Measurements from ENCODE around the gene AUTS2. TPM values are rescaled to one million over a fixed set of nuclear protein-coding genes. Genes with fewer than 3 reads are reported as not detected.

Gene AUTS2
- total RNA-seq, 1 donor from 2014 or later = 2.1 TPM

DNA sequence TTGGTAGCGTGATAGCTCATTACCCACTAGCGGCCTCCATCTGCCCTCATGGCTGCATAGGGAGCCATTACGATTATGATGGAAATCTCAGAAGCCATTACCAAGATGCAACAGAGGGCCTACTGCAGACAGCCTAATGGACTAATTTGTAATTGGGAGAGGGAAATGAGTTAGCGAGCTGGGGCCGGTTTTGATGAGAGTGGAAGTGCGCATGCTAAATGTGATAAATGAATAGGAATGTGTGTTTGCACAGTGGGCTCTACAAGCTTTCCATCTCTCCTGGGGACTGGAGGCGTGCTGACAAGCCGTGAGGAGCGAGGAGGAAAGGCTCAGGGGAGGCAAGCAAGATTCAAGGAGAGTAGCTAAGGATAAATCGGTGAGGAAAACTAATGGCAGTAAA, 889.2 kb downstream of the AUTS2 start:
- no peaks in the 10 kb centered on the region for H3K27me3 Mint-ChIP-seq
- intact Hi-C loops (cut with micrococcal nuclease) = no loop called here
- H3K9me3 Mint-ChIP-seq = no peaks in the 10 kb centered on the region
- H3K4me1 Mint-ChIP-seq = no peaks in the 10 kb centered on the region
- H3K27ac Mint-ChIP-seq = no peak overlapping the region
- DNase-seq = no peak
- no peak overlapping the region for H3K4me3 Mint-ChIP-seq
- H3K36me3 Mint-ChIP-seq (ENCODE audit: low read depth) = no peaks in the 10 kb centered on the region

DNA sequence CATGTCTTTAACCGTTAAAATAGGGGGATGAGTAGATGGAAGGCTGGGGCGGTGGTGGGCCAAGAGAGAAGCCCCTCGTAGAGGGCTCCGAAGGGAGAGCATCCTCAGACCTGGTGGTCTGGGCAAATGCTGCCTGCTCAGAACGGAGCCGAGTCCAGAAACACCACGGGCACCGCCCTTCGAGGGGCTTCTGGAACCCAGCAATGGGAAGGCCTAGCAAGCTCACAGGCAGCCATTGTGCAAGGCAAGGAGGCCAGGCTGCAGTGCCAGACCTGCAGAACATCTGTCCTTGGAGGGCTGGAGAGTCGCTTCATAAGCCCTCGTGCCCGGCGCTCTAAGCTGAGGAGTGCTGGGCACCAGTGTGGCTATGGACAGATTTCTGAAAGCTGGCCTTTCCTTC, 889.6 kb downstream of the AUTS2 start:
- Mint-ChIP-seq H3K27ac (no peak overlapping the region), H3K4me1 (no peaks in the 10 kb centered on the region), H3K36me3 (ENCODE audit: low read depth) (no peaks in the 10 kb centered on the region), H3K27me3 (no peaks in the 10 kb centered on the region), H3K4me3 (no peak overlapping the region), H3K9me3 (no peaks in the 10 kb centered on the region)
- intact Hi-C loops (cut with micrococcal nuclease) = no loop called here
- no peak for DNase-seq

DNA sequence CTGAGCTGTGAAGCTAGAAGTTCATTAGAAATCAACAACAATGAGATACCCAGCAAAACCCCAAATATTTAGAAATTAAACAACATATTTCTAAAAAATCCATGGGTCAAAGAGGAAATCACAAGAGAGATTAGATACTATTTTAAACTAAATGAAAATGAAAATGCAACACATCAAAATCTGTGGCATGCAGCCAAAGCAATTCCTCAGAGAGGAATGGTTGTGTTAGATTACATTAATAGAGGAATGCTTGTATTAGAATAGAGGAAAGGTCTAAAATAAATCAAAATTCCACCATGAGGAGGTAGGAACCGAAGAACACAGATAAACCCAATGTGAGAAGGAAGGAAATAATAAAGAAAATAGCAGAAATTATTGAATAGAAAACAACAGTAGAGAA, 891.5 kb downstream of the AUTS2 start:
- no peak for DNase-seq
- intact Hi-C loops (cut with micrococcal nuclease) = no loop called here
- H3K9me3 Mint-ChIP-seq = no peaks in the 10 kb centered on the region
- no peak overlapping the region for H3K27ac Mint-ChIP-seq
- H3K36me3 Mint-ChIP-seq (ENCODE audit: low read depth) = no peaks in the 10 kb centered on the region
- no peaks in the 10 kb centered on the region for H3K4me1 Mint-ChIP-seq
- H3K27me3 Mint-ChIP-seq = no peaks in the 10 kb centered on the region
- no peak overlapping the region for H3K4me3 Mint-ChIP-seq

DNA sequence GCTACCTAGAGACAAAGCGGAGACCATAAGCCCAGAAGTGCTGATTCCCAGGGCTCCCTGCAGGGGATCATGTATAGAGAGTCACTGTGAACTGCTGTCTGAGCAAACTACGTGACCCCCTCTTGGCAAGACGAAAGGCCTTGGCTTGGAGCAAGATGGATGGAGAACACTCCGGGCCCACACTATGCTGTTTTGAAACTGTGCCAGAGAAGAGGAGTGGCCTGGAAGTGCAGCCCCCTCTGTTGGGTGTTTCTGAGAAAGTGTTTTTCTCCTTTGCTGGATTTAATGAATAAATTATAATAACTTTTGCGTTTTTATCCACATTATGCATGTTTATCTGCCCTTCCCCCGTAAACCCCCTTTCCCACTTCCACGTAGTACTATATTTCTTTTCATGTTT, 894.4 kb downstream of the AUTS2 start:
- no peak overlapping the region for H3K4me3 Mint-ChIP-seq
- no peaks in the 10 kb centered on the region for H3K4me1 Mint-ChIP-seq
- intact Hi-C loops (cut with micrococcal nuclease) = no loop called here
- H3K9me3 Mint-ChIP-seq = no peaks in the 10 kb centered on the region
- DNase-seq = no peak
- no peaks in the 10 kb centered on the region for H3K27me3 Mint-ChIP-seq
- H3K36me3 Mint-ChIP-seq (ENCODE audit: low read depth) = no peaks in the 10 kb centered on the region
- H3K27ac Mint-ChIP-seq = no peak overlapping the region

DNA sequence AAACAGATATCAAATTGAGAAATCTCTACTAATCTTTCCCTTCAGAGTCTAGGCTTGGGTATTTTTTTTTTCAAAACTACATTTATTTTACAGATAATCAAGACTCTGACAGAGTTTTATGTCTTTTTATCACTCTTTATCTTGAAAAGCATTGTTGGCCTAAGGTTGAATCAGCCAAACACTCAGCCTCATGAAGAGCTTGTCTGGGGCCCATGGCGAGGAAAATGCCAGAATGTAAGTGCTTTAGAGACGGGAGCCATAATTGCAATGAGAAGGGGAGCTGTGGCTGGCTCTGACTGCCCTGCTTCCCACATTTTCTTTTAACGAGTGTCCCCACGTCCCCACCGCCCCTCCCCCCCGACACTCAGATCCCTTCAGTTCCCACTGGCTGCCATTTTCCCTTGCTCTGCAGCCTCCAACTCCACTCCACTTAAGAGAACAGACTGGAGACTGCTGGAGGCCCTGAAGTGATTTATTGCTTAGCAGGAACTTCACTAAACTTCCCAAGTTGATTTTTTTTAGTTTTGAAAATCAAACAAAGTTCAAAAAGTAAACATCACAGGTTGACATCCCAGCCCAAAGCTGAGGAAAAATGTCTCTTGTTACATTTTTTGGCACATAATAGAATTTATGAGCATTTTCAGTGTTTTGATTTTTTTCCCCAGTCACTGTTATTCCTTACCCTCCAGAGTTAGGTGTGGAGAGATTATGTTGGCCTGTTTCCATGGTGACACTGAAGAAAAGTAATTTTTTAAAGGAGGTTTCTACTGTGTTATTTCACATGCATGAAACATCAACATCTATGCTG, 896.2 kb downstream of the AUTS2 start:
- no peaks in the 10 kb centered on the region for H3K9me3 Mint-ChIP-seq
- no peak overlapping the region for H3K4me3 Mint-ChIP-seq
- intact Hi-C loops (cut with micrococcal nuclease) = no loop called here
- H3K27me3 Mint-ChIP-seq = no peaks in the 10 kb centered on the region
- H3K27ac Mint-ChIP-seq = no peak overlapping the region
- no peaks in the 10 kb centered on the region for H3K36me3 Mint-ChIP-seq (ENCODE audit: low read depth)
- DNase-seq = no peak
- H3K4me1 Mint-ChIP-seq = no peaks in the 10 kb centered on the region

DNA sequence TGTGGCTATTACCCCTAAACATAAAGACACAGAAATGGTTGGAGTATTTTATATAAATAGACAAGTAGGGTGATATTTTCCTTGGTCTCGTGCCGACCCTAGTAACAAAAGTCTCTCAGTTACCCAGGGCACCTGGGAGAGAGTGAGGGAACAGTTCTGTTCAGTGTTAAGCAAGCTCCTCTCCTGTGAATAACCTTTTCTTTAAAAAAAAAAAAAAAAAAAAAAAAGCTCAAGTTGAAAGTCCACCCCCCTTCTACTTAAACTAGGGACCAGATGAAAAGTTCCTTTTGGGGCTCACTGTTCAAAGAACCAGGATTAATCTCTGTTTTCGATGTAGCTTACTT, 896.7 kb downstream of the AUTS2 start:
- intact Hi-C loops (cut with micrococcal nuclease) = no loop called here

DNA sequence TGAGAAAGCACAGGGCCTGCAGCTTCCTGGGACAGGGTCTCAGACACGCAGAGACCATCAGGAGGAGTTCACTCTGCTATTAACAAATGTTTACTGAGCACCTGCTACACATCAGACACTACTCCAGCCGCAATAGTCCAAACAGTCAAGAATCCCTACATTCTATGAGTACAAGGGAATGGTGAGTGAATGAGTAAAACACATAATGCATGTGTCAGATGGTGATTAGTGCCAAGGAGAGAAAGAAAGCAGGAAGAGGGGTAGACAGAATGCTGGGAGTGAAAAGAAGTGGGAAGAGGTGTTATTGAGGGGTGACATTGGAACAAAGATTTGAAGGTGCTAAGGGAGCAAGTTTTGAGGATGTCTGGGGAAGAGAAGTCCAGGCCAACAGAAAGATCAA, 899.5 kb downstream of the AUTS2 start:
- H3K36me3 Mint-ChIP-seq (ENCODE audit: low read depth) = no peaks in the 10 kb centered on the region
- no peak for DNase-seq
- no peaks in the 10 kb centered on the region for H3K4me1 Mint-ChIP-seq
- H3K27ac Mint-ChIP-seq = no peak overlapping the region
- no peaks in the 10 kb centered on the region for H3K27me3 Mint-ChIP-seq
- H3K9me3 Mint-ChIP-seq = no peaks in the 10 kb centered on the region
- intact Hi-C loops (cut with micrococcal nuclease) = no loop called here
- H3K4me3 Mint-ChIP-seq = no peak overlapping the region

More for the DNA sequence above, 896.7 kb downstream of the AUTS2 start:
- H3K4me3 Mint-ChIP-seq = no peak overlapping the region
- H3K9me3 Mint-ChIP-seq = no peaks in the 10 kb centered on the region
- H3K4me1 Mint-ChIP-seq = no peaks in the 10 kb centered on the region
- H3K36me3 Mint-ChIP-seq (ENCODE audit: low read depth) = no peaks in the 10 kb centered on the region
- H3K27me3 Mint-ChIP-seq = no peaks in the 10 kb centered on the region
- H3K27ac Mint-ChIP-seq = no peak overlapping the region
- DNase-seq = no peak

DNA sequence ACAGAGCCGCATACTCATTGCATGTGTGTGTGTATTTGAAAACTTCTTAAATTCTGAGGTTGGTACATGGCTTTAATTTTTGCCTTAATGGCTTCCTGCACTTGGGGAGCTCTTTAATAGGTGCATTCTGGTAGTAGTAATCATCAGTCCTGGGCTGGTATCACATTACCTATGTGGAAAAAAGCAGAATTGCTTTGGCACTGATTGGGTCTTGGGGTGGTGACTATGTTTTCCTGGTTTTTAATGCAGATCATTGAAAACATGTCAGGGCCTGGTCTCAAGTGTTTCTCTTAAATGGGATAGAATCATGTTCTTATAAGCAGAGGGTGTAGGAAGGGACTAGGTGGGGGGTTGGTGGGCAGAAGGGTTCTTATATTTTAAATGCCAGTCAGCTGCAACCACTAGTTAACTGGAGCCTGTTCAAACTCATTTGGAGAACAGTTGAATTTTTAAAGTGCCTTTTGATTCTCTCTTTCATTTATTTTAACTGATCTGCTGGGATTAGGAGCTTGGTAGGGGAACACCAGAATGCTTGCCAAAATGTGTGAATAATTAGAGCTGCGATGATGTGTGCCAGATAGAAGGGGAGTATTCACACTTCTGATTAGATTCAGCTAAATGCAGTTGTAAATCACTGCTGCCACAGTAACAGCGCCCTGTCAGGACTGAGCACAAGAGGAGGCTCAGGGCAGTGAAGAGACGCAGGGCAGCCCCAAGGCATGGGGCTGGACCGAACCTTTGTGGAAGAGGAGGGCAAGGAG, 900.1 kb downstream of the AUTS2 start:
- DNase-seq = no peak
- Mint-ChIP-seq H3K9me3 (no peaks in the 10 kb centered on the region), H3K27ac (no peak overlapping the region), H3K4me1 (no peaks in the 10 kb centered on the region), H3K36me3 (ENCODE audit: low read depth) (no peaks in the 10 kb centered on the region), H3K27me3 (no peaks in the 10 kb centered on the region), H3K4me3 (no peak overlapping the region)
- intact Hi-C loops (cut with micrococcal nuclease) = no loop called here

DNA sequence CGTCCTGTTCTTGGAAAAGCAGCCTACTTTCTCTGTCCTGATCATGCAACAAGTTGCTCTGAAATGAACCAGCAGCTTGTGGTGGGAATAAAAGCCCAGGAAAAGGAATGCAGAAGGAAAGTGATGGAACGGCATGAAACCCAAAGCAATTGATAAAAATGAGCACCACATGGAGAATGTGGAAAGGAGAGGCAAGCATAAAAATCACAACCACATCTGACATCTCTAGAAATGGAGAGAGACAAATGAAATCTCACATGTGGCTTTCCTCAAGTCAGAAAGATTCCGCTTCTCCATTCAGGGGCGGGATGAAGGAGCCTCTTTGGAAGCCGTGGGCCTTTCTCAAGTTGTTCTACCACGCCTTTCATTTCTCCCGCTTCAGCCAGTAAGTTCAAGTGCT, 902.0 kb downstream of the AUTS2 start:
- DNase-seq = no peak
- no peak overlapping the region for H3K4me3 Mint-ChIP-seq
- H3K36me3 Mint-ChIP-seq (ENCODE audit: low read depth) = no peaks in the 10 kb centered on the region
- H3K9me3 Mint-ChIP-seq = no peaks in the 10 kb centered on the region
- no peaks in the 10 kb centered on the region for H3K27me3 Mint-ChIP-seq
- no peaks in the 10 kb centered on the region for H3K4me1 Mint-ChIP-seq
- H3K27ac Mint-ChIP-seq = no peak overlapping the region
- intact Hi-C loops (cut with micrococcal nuclease) = no loop called here

DNA sequence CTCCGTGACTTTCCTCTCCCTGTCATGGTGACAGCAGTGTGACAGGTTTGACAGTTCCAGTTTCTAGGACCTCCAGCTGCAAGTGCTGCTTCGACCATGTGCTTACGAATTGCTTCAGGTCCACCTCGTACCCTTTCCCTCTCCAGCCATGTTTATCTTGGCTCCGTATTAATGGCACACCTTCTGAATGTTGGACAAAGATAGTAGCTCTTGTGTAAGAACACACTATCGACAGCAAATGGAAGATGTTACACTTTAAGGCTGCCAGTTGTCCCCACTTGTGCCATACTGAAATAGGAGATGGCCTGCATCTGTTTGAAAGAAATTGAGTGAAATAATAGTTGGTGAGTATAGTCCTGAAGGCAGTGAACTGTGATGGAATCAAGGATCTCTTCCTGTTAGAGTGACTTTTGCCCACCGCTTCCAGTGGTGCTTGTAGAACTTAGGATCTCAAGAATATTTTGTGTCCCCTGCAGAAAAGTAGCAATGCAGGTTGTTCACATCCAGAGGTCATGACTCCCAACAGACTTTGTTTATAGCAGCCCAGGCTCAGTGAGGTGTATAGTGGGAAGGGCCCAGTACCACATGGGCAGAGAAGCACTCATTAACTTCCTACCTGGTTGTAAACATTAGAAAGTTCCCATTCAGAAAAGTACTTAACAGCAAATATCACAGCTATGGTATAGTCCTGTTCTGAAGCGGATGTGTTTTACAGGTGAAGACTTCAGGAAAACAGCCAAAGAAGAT, 904.0 kb downstream of the AUTS2 start:
- H3K9me3 Mint-ChIP-seq = no peaks in the 10 kb centered on the region
- no peak for DNase-seq
- H3K36me3 Mint-ChIP-seq (ENCODE audit: low read depth) = no peaks in the 10 kb centered on the region
- H3K4me3 Mint-ChIP-seq = no peak overlapping the region
- intact Hi-C loops (cut with micrococcal nuclease) = no loop called here
- no peak overlapping the region for H3K27ac Mint-ChIP-seq
- H3K27me3 Mint-ChIP-seq = no peaks in the 10 kb centered on the region
- no peaks in the 10 kb centered on the region for H3K4me1 Mint-ChIP-seq

DNA sequence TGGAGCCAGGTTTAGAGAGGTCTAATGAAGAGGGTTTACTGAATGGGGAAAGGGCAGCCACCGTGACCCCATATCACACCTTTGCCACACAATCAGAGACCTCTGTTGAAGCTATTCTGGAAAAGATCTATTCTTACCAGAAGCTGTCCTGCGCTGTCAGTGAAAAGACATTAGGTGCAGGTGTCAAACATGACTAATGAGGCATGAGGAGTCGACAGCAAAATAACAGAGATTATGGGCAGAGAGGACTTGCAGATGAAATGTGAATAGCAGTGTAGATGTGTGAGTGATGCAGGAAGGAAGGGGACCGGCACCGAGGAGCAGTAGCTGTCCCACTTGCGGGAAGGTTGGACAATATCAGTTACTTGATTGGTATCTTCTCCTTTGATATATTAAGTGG, 906.0 kb downstream of the AUTS2 start:
- no peaks in the 10 kb centered on the region for H3K36me3 Mint-ChIP-seq (ENCODE audit: low read depth)
- intact Hi-C loops (cut with micrococcal nuclease) = no loop called here
- H3K4me3 Mint-ChIP-seq = no peak overlapping the region
- no peak overlapping the region for H3K27ac Mint-ChIP-seq
- DNase-seq = no peak
- no peaks in the 10 kb centered on the region for H3K27me3 Mint-ChIP-seq
- no peaks in the 10 kb centered on the region for H3K9me3 Mint-ChIP-seq
- H3K4me1 Mint-ChIP-seq = no peaks in the 10 kb centered on the region

DNA sequence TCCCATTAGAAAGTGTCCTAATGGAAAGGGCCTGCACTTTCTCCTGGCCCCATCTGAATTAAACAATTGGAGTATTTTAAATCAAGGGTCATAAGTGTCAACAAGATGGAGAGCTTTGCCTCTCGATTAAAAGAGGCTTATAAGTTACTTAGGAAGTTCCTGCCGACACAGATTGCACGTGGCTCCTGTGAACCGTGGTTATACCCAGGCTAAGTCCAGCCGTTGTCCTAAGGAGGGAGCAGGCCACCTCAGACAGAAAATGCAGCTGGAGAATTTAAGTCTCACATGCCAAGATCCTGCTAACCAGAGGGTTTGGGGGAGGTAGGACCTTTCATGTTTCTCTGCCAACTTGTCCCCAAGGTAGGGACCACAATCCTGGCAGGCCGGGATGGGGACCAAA, 907.2 kb downstream of the AUTS2 start:
- intact Hi-C loops (cut with micrococcal nuclease) = no loop called here
- no peak overlapping the region for H3K4me3 Mint-ChIP-seq
- H3K27ac Mint-ChIP-seq = no peak overlapping the region
- no peaks in the 10 kb centered on the region for H3K4me1 Mint-ChIP-seq
- H3K27me3 Mint-ChIP-seq = no peaks in the 10 kb centered on the region
- H3K36me3 Mint-ChIP-seq (ENCODE audit: low read depth) = no peaks in the 10 kb centered on the region
- DNase-seq = no peak
- no peaks in the 10 kb centered on the region for H3K9me3 Mint-ChIP-seq

DNA sequence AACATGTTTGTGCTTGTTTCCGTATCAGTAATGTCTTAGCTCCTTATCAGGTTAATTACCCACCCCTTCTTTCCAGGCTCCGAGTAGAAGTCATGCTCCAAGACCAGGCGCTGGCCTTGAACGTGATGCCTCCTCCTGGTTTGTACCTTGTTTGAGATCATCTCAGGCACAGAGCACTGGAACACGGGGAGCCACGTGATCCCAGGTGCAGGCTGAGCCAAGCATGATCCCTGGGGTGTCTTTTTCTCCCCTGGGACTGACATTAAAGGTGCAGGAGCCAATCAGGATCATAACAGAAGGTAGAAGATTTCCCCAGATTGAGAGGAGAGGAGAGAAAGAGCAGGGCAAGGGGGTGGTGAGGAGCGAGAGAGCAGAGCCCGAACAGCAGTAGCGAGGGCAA, 907.6 kb downstream of the AUTS2 start:
- Mint-ChIP-seq H3K27me3 (no peaks in the 10 kb centered on the region), H3K4me3 (no peak overlapping the region), H3K9me3 (no peaks in the 10 kb centered on the region), H3K36me3 (ENCODE audit: low read depth) (no peaks in the 10 kb centered on the region), H3K4me1 (no peaks in the 10 kb centered on the region), H3K27ac (no peak overlapping the region)
- intact Hi-C loops (cut with micrococcal nuclease) = no loop called here
- no peak for DNase-seq

DNA sequence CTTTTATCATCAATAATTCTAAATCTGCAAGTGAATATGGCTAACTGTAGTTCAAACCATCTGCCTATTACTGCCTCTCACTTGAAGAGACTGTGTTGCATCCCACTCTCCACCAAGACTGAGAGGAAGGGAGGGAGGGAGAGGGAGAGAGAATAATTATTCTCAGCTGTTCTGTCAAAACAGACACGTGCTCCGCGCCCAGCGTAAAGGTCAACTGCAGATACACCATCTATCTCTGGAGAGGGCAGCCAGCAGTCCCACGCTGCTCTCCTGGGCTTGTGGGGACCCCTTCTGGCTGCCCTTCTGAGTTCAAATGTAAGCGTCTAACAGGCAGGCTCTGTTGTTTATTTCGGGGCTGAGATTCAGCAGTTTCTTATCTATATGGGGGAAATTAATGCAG, 908.2 kb downstream of the AUTS2 start:
- Mint-ChIP-seq H3K36me3 (ENCODE audit: low read depth) (no peaks in the 10 kb centered on the region), H3K27ac (no peak overlapping the region), H3K4me3 (no peak overlapping the region), H3K9me3 (no peaks in the 10 kb centered on the region), H3K27me3 (no peaks in the 10 kb centered on the region), H3K4me1 (no peaks in the 10 kb centered on the region)
- intact Hi-C loops (cut with micrococcal nuclease) = no loop called here
- DNase-seq = no peak

All from activated CD4-positive, alpha-beta T cell treated with anti-CD3 and anti-CD28 coated beads, Interleukin-2, amount 10 ng/mL, durations not matched to agents 24 days and 14 days (primary cell).